Right kidney (tissue), 9 donors: Measurements from ENCODE around the gene TMEM258.

Source experiments
- DNase-seq: peaks from one replicate; pipeline ENCODE4 v3.0.0-alpha.2; 2016
- long read RNA-seq, 8 donors: transcript quantifications; one replicate each; lab custom pipeline, GENCODE V29; 2026

TMEM258 gene
- long read RNA-seq, donor 1, transcript TMEM258-204 (4 exons, 575 nt), result major isoform, 400 of 496 reads
- long read RNA-seq, donor 1, partial matches to known transcripts, result 90 of 496 reads
- long read RNA-seq, donor 1, other reads (novel, unspliced or antisense), result 0 of 496 reads
- long read RNA-seq, donor 2, transcript TMEM258-204 (4 exons, 575 nt), result major isoform, 239 of 311 reads
- long read RNA-seq, donor 2, partial matches to known transcripts, result 66 of 311 reads
- long read RNA-seq, donor 2, other reads (novel, unspliced or antisense), result 0 of 311 reads
- long read RNA-seq, donor 3, transcript TMEM258-204 (4 exons, 575 nt), result major isoform, 98 of 119 reads
- long read RNA-seq, donor 3, partial matches to known transcripts, result 20 of 119 reads
- long read RNA-seq, donor 3, other reads (novel, unspliced or antisense), result 0 of 119 reads
- long read RNA-seq, donor 4, transcript TMEM258-204 (4 exons, 575 nt), result major isoform, 209 of 274 reads
- long read RNA-seq, donor 4, partial matches to known transcripts, result 60 of 274 reads
- long read RNA-seq, donor 4, other reads (novel, unspliced or antisense), result 0 of 274 reads
- long read RNA-seq, donor 5, transcript TMEM258-204 (4 exons, 575 nt), result major isoform, 279 of 342 reads
- long read RNA-seq, donor 5, partial matches to known transcripts, result 61 of 342 reads
- long read RNA-seq, donor 5, other reads (novel, unspliced or antisense), result 0 of 342 reads
- long read RNA-seq, donor 6, transcript TMEM258-204 (4 exons, 575 nt), result major isoform, 180 of 260 reads
- long read RNA-seq, donor 6, partial matches to known transcripts, result 78 of 260 reads
- long read RNA-seq, donor 6, other reads (novel, unspliced or antisense), result 0 of 260 reads
- long read RNA-seq, donor 7, transcript TMEM258-204 (4 exons, 575 nt), result major isoform, 345 of 434 reads
- long read RNA-seq, donor 7, partial matches to known transcripts, result 81 of 434 reads
- long read RNA-seq, donor 7, other reads (novel, unspliced or antisense), result 0 of 434 reads
- long read RNA-seq, donor 8, transcript TMEM258-204 (4 exons, 575 nt), result major isoform, 237 of 289 reads
- long read RNA-seq, donor 8, partial matches to known transcripts, result 50 of 289 reads
- long read RNA-seq, donor 8, other reads (novel, unspliced or antisense), result 0 of 289 reads

DNA sequence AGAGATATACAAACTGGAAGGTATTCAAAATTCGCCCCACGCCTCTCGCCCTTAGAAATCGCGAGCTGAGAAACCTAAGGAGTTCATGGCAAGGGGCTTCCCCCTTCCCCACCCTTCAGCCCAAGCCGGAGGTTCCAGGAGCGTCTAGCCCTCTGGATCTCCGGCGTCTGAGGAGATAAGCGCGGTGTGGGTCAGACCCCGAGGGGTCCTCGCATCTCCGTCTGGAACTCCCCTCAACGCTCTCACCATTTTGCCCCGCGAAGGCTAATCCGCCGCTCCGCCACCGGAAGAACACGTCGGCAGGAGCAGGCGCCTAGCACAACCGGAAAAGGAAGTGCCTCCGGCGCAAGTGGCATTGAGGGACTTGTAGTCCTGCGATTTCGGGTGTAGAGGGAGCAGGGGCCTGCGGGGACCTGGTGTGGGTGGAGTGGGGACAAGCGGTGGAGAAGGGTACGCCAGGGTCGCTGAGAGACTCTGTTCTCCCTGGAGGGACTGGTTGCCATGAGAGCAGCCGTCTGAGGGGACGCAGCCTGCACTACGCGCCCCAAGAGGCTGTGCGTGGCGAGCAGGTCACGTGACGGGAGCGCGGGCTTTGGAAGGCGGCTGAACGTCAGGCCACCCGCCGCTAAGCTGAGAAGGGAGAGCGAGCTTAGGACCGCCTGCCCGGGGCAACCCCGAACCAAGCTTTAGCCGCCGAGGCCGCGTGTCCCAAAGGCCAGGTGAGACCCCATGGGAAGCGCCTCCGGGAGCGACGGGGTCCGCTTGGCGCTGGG lies at the start of gene TMEM258, which contains the start of gene FEN1:
TMEM258 (minus strand) TSS at position 290 of the 773 bp plus-strand sequence; CDS start at position 249, 41 bp downstream.
FEN1 (plus strand) TSS at position 602 of the 773 bp plus-strand sequence. CDS start 2,451 bp downstream, outside the sequence.
- peak; percentile 99 for DNase-seq

DNA sequence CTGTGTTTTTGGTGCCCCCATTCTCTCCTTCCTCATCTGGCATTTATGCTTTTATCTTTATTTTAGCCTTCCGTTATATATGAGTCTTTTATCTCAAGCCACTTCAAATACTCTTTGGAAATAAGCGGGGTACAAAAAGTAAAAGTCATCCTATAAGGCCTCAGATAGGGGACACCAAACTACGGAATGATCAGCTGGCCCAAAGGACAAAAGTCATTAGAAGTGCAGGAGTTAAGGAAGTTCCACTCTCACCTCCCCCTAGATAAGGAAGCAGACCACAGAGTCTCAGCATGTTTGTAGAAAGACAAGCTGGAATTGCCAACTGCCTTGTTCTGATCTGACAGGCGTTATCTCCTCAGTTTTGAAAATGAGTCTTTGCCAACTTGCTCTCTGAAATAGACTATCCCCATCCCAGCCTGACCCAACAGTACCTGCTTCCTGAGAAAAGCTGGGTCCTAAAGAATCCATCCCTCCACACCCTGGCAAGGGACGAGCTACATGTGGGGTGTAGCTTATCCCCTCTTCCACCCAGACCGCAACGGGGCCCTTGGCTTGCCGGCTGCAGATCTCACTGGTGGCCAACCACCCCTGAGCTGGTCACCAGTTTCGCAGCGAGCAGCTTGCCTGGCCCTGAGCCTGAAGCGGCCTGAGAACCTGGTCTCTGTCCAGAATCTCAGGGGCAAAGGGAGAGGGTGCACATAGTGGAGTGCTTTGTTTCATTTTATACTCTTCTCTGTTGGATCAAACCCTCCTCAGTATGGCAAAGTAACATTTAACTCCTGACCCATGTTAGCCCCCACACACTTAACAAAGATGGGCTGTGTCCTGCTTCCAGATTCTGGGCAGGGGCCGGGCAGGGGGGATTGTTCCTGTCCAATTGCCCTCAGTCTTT lies 49.5 kb upstream of the TMEM258 start:
- DNase-seq, result no peak

DNA sequence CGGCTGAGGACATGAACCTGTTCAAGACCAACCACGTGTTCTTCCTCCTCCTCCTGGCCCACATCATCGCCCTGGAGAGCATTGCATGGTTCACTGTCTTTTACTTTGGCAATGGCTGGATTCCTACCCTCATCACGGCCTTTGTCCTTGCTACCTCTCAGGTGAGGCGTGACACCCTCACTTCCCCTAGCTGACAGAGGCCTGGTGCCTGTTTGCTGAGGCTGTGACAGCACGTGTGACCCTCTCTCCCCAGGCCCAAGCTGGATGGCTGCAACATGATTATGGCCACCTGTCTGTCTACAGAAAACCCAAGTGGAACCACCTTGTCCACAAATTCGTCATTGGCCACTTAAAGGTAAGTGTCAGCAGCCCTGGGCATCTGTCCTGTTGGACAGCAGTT lies 48.0 kb upstream of the TMEM258 start:
- no peak for DNase-seq

DNA sequence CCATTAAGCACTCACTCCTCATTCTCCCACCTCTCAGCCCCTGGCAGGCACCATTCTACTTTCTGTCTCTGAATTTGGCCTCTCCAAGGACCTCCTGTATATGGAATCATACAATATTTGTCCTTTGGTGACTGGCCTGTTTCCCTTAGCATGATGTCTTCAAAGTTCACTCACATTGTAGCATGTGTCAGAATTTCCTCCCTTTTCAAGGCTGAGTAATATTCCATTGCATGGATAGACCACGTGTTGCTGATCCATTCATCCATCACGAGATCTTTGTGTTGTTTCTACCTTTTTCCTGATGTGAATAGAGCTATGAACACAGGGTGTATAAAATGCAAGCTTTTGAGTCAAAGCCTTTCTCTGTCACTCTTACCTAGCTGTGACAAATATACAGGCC lies 47.3 kb upstream of the TMEM258 start:
- DNase-seq, result no peak

DNA sequence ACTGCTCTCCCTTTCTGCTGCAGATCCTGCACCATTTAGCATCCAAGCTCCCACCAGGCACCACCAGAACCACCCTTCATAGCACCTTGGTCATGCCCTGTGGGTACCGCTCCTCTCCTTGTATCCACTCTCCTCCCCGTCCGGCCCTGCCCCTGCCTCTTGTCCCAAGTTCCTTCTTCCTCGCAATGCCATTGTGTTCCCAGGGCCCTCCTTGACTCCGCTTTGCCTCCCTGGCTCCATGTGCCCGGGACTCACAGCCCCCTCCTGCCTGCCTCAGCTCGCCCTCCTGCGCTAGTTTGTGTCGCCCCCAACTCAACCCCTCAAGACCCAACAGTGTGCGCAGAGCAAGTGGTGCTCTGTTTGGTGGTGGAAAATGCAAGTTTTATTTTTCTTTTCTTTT lies 46.5 kb upstream of the TMEM258 start:
- DNase-seq, result no peak

DNA sequence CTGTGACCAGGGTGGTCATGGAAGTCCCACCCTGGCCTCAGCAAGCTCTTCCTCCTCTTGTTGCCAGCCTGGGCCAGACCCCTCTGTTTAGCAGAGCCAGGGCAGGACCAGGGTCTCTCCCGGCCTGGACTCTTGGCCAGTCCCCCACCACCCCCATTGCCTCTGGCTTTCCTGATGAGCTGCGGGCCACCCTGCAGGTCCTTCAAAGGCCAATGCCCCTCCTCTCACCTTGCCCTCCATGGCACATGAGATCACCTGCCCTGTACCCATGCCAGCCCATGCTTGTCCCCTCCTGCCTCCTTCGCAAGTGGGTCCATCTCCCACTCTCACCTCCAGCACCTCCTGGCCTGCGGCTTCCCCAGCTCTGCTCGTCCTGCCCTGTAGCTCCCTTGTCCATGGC lies 46.1 kb upstream of the TMEM258 start:
- no peak for DNase-seq

DNA sequence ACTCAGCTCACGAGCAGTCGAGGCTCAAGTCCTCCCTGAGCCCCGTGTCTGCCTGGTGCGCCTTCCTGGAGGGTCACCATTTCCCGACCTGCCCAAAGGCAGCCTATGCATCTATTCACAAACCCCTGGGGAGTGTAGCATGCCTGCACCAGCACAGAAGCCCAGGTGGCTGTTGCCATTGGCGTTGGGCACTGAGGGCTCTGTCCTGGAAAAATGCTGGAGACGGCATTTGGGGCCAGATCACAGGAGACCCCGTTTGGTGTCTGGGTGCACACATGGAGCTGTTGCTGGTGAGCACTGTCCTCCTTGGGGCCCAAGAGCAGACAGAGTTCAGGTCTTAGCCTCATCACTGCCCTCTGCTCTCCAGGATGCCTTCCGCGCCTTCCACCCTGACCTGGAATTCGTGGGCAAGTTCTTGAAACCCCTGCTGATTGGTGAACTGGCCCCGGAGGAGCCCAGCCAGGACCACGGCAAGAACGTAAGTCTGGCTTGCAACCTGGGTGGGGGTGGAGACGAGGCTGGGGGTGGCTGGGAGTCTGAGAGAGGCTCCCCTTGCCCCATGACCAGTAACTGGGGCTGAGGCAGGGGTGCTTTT lies 45.1 kb upstream of the TMEM258 start:
- no peak for DNase-seq

DNA sequence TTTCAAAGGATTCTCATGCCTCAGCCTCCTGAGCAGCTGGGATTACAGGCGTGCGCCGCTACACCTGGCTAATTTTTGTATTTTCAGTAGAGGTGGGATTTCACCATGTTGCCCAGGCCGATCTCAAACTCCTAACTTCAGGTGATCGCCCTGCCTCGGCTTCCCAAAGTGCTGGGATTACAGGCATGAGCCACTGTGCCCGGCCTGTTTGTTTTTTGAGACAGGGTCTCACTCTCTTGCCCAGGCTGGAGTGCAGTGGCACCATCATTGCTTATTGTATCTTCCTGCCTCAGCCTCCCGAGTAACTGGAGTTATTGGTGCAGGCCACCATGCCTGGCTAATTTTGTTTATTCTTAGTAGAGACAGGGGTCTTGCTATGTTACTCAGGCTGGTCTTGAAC lies 43.8 kb upstream of the TMEM258 start:
- DNase-seq, result no peak

DNA sequence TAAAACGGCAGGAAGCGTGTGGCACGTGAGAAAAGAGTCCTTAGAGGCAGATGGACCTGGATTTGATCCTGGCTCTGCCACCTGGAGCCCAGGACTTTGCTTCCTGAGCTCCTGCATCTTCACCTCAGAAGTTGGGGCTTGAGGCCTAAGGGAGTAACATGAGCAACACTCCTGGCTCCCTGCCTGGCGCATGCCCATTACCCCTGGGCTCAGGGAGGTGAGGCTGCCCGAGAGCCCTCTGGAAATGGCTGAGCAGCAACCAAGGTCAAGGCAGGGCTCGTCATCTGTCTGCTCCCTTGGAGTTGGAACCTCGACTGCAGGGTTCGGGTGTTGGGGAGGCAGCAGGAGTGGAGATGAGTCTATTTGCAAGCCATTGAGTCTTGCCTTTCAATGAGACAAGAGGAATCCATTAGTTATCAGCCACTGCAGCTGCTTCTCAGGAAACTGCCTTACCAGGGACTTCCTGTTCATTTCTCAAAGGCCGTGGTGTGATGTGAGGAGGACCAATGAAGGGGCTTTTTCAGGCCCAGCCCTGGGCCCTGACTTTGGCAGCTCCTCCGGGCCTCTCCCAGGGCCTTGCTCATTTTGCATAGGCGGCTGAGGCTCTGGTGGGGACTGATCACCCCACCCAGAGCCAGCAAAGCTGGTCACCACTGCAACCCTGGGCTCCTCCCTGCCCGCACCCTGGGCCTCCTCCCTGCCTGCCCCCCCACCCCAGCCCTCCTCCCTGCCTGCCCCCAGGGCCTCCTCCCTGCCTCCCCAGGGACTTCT lies 42.1 kb upstream of the TMEM258 start:
- no peak for DNase-seq

DNA sequence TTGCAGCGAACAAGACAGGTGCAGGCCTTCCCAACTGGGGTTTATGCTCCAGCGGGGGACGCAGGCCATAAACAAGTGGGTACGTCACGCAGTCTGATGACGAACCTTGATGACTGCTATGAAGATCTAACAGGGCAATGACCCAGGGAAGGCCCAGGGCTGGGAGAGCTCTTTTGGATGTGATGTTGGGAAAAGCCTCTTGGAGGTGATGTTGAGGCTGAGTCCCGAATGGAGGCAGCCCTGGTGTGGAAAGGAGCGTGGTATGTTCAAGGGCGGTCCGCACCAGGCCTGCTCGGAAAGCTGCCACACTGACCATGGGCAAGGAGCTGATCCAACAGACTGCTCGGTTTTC lies 41.5 kb upstream of the TMEM258 start:
- no peak for DNase-seq

DNA sequence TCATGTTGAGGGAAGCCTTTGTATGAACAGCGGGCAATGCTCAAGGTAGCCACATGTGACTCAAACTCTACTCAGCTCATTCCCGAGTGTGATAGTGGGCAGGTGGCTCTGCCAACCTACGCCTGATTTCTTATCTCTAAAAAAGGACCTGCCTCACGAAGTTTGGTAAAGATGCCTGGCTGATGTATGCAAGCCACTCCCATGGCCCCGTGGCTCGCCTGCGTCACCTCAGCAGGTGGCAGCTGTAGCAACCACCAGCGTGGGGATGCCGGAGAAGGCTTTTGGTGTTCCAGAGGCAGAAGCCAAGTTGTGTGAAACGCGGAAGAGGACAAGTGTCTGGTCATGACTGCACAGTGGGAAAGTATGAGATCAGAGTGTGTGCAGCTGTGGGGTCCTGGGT lies 41.1 kb upstream of the TMEM258 start:
- no peak for DNase-seq

DNA sequence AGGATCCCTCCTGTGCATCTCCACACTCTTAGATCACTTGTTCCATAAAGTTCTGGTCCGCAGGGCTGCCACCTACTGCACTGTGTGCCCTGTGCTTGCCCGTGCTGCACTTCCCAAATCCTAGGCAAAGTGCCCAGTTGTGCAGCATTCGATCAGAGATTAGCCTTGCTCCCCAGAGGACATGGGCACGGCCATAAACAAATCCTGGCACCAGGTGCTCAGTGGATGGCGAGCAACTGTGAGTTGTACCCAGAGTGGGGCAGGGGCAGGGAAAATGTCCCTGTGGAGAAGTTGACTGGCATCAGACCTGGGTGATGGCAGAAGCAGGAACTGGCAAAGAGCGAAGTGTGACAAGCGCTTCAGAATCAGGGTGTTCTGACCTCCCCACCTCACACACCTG lies 40.4 kb upstream of the TMEM258 start:
- no peak for DNase-seq

DNA sequence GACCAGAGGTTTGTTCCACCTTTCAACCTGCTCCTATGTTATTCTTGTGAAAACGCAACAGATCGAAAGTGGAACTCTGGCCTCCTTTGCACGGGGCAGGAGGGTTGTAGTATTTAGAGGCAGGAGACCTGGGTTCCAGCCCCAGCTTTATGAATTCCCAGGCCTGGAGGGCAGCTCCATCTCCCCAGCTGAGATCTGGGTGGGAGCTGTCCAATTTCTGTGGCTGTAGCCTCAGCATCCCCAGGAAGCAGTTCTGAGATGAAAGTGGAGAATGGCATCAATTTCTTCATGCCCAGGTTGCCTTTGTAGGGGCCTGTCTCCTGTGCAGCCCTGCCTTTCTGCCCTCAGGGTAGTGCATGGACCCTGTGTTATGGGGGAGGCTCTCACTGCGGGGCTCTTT lies 39.8 kb upstream of the TMEM258 start:
- DNase-seq, result no peak

DNA sequence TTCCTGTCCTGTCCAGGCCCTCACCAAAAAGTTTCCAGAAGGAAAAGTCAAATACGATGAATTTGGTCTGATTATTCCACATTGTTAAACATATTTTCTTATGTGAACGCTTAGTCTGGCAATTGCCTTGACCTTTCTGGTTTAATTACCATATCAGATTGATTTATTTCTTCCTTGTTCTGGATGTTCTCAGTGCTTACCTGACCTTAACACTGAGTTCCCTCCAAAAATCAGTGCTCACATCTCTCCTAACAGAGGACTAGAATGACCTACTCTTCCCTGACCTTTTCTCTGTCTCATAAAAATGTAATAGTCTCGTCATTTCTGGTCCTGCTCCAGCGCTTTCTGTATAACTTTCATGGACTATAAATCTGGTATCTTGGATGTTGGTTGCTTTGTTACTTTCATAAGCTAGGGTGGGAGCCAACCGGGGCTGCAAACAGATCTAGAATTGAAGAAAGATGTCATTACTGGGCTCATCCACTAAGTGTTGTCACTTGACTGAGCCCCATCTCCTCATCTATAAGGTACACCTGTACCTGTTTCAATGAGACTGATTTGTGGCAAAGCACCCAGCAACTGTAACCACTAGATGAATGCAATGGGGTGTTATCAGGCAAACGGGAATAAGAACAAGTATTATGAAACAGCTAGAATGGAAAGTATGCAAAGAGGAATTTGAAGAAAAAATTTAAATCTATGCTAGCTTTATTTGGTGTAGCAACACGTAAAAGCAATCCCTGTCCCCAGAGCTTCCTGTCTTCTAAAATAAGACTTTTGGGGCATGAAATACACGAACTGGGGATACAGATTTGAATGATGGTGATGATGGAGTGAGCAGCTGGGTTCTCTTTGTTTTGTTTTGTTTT lies 38.1 kb upstream of the TMEM258 start:
- peak; percentile 25 for DNase-seq

DNA sequence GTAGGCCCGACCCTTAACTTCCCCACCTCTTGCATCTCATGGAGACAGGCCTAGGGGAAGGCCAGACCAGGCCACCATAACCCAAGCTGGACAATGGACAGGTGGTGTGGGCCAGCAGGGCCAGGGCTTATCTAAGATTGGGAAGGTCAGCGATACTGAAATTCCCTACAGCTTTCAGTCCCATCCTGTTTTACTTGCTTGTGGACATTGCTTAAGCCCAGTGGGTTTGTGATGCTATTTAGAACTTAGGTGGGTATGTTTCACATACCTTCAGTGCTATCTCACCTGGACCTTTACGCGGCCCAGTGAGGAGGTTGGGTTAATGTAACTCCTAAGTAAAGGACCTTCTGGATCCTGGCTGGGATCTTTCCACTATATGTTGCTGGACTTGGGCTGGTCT lies 37.4 kb upstream of the TMEM258 start:
- DNase-seq, result peak; percentile 29

DNA sequence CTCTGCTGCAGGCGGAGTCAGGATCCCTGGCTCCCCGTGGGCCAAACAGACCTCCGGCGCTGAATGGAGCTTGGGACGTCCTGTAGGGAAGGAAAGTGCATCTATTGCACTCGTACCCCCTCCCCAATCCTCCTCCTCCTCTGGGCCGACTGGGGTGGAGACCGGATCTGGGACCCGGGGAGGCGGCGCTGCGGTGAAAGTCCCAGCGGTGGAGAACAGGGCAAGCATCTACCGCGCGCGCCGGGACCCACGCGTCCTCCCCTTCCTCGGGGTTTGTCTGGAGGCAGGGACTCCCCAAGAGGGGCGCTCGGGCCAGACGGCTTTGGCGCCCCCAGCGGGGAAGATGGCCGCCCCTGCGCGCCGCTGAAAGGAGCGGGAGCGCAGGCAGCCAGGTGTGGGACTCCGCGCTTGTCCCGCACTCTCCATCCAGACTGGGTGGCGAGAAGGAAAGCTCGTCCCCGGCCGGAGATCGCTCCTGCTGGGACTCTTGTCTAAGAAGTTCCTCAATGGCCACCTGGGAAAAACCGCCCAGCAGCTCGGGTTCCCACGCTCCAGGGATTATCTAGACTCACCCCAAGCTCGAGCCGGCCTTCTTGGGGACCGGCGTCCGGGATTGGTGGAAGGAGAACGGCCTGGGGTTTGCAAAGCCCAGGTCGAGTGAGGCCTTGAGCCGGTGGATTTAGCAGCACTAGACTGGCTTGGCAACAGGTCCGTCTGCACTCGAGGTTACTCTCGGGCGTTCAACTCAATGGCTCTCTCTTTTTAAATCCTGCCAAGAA lies 36.4 kb upstream of the TMEM258 start:
- DNase-seq, result peak; percentile 84

DNA sequence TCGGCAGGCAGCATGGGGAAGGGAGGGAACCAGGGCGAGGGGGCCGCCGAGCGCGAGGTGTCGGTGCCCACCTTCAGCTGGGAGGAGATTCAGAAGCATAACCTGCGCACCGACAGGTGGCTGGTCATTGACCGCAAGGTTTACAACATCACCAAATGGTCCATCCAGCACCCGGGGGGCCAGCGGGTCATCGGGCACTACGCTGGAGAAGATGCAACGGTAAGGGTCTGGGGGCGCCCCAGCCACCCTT lies 35.9 kb upstream of the TMEM258 start:
- peak; percentile 81 for DNase-seq
